Measurements from ENCODE around the gene LCN12.

DNA sequence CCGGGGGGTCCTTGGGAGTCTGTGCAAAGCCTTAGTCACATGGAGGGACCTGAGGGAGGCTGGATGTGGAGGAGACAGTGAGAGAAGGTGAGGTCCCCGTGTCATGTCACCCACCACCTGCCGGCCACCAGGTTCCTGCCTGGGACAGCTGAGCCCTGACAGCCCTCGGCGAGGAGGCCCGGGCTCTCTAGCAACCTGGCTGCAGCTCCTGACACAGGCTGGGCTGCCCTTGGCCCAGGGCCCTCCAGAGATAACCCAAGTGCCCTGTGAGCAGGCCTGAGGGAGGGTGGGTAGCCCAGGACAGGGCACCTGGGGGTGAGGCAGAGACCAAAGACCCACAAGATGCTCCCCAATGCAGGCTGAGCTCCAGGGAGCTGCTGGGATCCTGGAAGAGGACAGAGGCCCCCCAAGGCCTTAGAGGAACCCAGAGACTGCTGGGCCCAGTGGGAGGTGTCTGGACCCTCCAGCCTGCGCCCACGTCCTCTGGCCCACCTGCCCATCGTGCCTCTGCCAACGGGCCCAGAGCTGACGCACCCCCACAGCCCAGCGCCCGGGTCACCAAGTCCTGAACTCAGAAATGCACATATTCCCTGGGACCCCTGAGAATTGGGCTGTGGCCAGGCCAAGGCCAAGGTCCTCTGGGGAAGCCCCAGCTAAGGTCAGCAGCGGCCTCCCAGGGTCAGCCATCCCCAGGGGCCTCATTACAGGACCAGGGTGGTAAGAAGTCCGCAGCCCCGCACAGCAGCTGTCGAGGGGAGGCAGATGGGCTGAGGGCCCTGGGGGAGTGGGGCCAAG, 16.5 kb downstream of the LCN12 start:
- TF ChIP-seq, protein P1, sequence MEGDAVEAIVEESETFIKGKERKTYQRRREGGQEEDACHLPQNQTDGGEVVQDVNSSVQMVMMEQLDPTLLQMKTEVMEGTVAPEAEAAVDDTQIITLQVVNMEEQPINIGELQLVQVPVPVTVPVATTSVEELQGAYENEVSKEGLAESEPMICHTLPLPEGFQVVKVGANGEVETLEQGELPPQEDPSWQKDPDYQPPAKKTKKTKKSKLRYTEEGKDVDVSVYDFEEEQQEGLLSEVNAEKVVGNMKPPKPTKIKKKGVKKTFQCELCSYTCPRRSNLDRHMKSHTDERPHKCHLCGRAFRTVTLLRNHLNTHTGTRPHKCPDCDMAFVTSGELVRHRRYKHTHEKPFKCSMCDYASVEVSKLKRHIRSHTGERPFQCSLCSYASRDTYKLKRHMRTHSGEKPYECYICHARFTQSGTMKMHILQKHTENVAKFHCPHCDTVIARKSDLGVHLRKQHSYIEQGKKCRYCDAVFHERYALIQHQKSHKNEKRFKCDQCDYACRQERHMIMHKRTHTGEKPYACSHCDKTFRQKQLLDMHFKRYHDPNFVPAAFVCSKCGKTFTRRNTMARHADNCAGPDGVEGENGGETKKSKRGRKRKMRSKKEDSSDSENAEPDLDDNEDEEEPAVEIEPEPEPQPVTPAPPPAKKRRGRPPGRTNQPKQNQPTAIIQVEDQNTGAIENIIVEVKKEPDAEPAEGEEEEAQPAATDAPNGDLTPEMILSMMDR (IDR thresholded peaks at IDR 0.05): no peak
- TF ChIP-seq POLR2AphosphoS5 (IDR thresholded peaks at IDR 0.05): no peak

Data from gastroesophageal sphincter (tissue), 3 donors.